Activated gamma-delta T cell treated with anti-CD3 and anti-CD28 coated beads, Interleukin-2, amount 50 U/mL, for 16 hours (primary cell): ENCODE results near the gene CTNNB1.
"Not testable (repeated sequence)": the region's sequence is repeated elsewhere in the genome, so short reads cannot be mapped to it uniquely, and the experiment has no call there.

Experiments
- DNase-seq: peaks from one replicate; pipeline ENCODE4 v3.0.0-alpha.2; 2020; ENCODE audit warnings: low read depth

The CTNNB1 gene

DNA sequence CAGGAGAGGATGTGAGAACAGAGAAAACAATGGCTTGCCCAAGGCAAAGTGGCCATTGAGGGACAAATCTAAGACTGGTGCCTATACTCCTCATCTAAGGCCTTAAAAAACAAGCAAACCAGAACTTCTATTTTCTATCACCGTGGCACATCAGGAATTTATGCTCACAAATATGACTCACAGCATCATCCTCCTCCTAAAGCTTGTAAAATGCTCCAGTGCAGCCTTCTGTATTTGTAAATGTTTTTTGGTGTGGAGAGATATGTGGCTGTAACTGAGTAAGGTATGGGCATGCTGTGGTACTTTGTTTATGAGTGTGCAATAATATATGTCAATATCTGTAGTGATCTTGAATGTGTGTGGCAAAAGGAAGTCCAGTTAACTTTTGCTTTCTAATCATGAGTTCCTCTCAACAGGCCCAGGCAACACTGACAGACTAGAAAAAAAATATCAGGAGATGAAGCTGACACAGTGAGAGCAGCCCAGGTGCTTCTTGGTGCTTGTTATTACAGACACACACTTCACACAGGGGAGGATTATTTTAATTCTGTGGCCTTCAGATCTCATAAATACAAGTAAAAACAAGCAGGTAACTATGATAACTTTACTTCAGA, 60.3 kb downstream of the CTNNB1 start:
- no peak for DNase-seq

GRCh38 chr3:41260063-41260450, 60.8 kb downstream of the CTNNB1 start:
- DNase-seq, result no peak

DNA sequence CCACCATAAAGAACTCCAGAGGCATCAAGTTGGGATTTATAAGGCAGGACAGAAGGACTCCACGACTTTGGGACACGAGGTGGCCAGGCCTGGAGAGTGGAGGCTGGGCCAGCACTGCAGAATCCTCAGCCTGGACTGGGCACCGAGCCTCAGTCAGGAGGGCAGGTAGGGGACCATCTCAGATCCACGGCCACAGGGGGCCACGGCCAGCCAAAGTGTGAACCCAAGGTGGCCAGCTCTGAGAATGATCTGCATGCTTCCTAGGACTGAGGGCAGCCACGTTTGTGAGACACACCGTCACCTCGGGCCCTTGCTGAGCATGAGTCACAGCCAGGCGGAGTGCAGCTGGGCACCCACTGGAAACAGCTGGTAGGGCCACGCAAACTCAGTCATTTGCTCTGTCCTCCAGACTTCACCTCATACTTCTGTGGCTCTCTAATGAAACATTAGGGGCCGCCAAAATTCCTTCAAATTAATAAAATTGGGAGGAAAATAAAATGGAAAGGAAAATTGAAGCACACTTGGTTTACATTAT, 65.8 kb downstream of the CTNNB1 start:
- no peak for DNase-seq

DNA sequence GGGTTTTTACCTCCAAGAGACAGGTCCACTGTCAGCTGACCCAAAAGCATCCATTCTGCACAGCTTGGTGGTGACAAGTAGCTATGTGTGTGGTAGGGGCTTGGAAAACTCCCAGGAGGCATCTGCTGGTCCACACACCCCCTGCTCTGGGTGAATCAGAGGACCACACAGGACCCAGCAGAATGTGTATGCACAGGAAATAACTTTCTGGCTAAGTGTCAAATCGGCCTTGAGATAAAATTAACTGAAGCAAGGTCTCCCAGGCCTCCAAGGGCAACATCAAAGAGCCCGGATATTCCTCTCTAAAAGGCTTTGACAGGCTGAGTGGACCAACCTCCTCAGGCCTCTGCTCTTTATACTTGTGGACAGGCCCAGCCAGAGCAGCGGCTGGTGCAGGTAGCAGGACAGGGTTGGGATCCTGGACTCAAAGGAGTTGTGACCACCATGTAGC, 66.5 kb downstream of the CTNNB1 start:
- DNase-seq, result no peak

DNA sequence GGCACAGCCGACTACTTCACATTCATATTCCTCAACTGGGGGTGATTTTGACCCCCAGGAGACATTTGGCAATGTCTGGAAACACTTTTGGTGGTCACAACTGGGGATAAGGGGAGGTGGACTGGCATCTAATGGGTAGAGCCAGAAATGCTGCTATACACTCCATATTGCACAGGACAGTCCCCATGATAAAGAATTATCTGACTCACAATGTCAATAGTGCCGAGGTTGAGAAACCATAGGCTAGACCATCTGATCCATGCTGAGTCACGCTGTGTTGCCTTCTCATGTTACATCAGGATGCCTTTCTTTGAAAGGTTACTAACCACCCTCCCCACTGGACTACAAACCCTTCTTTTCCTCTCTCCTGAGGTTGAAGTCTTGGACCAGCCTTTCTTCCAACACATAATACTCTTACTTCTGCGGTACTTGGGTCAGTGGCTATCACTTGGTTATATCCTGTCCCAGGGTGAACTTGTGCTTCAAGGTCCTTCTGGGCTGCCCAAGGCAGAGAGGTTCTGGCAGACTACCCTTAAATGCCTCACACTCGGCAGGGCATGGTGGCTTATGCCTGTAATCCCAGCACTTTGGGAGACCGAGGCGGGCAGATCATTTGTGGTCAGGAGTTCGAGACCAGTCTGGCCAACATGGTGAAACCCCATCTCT, 68.8 kb downstream of the CTNNB1 start:
- DNase-seq, result no peak

GRCh38 chr3:41272667-41273066, 73.4 kb downstream of the CTNNB1 start:
- no peak for DNase-seq

DNA sequence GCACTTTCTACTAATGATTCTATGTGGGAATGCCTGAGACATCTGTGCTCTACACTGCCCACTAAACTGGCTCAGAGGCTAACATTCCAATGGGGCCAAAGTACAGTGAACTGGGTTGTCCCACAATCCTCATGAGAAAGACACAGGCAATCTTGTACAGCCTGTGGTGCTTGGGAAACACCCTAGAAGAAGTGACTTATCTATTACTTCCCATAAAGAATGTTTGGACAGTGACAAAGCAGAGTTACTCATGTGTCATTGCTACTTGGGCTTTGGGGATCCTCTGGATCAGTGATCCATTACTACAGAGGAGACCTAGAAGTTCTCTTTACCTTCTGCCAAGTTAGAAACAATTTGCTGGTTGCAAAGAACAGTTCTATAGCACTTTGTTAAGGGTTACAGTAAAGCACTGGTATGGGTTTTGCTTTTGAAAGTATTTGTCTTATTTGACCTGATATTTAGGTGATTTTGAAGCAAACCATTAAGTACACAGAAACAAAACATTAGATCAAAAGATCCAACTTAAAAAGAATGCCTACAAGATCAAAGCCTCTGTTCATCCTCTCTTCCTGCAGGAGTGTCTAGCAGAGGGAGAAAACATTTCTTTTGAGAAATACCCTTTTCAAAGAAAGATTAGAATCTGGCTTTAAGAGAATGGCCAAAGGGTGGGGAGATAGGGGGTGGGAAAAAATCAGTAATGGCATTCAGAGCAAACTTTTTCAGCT, 75.8 kb downstream of the CTNNB1 start:
- no peak for DNase-seq

- DNase-seq, result no peak
Observed at GRCh38 chr3:41276191-41276590, 76.9 kb downstream of the CTNNB1 start.

DNA sequence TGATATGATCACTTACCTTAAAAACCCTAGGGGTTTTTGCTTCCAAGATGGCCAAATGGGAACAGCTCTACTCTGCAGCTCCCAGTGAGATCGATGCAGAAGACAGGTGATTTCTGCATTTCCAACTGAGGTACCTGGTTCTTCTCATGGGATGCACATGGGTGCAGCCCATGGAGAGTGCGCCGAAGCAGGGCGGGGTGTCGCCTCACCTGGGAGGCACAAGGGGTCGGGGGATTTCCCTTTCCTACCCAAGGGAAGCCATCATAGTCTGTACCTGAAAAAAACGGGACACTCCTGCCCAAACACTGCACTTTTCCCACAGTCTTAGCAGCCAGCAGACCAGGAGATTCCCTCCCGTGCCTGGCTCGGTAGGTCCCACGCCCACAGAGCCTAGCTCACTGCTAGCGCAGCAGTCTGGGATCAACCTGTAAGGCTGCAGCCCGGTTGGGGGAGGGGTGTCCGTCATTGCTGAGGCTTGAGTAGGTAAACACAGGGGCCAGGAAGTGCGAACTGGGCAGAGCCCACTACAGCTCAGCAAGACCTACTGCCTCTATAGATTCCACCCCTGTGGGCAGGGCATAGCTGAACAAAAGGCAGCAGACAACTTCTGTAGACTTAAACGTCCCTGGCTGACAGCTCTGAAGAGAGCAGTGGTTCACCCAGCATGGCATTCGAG, 78.6 kb downstream of the CTNNB1 start:
- no peak for DNase-seq

DNA sequence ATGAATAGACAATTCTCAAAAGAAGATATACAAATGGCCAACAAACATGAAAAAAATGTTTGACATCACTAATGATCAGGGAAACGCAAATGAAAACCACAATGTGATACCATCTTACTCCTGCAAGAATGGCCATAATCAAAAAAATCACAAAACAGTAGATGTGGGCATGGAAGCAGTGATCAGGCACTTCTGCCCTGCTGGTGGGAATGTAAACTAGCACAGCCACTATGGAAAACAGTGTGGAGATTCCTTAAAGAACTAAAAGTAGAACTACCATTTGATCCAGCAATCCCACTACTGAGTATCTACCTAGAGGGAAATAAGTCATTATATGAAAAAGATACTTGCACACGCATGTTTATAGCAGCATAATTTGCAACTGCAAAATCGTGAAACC, 85.6 kb downstream of the CTNNB1 start:
- DNase-seq, result not testable (repeated sequence)

GRCh38 chr3:41286305-41286704, 87.0 kb downstream of the CTNNB1 start:
- no peak for DNase-seq

GRCh38 chr3:41288785-41289184, 89.5 kb downstream of the CTNNB1 start:
- DNase-seq, result no peak
